GM18526 (cell line): ENCODE data around the gene FGF23.
A peak's percentile ranks its signal among the peaks of the same experiment; 100 is the strongest.

Experiments used
- POLR2A ChIP-seq: IDR thresholded peaks from 3 replicates; pipeline ENCODE4 v1.6.1; 2011; ENCODE audit not compliant: insufficient read length; ENCODE audit errors: extremely low read depth

The FGF23 gene

DNA sequence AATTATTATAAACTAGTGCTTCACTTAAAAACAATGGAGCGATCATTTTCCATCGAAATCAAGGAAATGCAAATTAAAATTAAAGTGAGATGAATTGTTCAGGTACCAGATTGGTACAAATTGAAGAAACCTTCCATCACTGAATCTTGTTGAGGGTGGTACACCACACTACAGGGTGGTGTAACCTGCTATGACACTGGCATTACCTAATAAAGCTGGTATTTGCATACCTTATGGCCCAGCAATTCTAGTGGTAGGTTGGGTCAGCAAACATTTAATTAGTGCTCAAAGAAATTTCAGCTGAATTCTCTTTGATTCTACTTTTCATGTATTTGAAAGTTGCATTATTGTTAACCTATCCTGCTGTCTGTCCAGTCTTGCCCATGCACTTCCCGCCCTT lies 49.3 kb downstream of the FGF23 start:
- TF ChIP-seq POLR2A, result no peak

DNA sequence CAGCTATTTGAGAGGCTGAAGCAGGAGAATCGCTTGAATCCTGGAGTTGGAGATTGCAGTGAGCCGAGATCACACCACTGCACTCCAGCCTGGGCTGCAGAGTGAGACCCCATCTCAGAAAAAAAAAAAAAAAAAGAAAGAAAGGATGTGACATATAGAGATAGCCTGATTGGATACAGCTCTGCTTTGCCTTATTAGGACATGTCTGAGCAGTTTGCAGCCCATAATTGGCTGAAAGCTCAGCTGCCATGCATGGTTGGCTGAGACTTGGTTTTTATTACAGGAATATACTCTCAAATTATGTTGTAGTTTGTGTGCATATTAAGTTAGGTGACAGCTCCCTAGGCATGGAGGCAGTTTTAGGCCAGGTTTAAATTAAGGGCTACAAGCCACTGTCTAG lies 52.2 kb downstream of the FGF23 start:
- no peak for TF ChIP-seq POLR2A

- no peak for TF ChIP-seq POLR2A
Measured at GRCh38 chr12:4325966-4326365, 53.5 kb downstream of the FGF23 start.

DNA sequence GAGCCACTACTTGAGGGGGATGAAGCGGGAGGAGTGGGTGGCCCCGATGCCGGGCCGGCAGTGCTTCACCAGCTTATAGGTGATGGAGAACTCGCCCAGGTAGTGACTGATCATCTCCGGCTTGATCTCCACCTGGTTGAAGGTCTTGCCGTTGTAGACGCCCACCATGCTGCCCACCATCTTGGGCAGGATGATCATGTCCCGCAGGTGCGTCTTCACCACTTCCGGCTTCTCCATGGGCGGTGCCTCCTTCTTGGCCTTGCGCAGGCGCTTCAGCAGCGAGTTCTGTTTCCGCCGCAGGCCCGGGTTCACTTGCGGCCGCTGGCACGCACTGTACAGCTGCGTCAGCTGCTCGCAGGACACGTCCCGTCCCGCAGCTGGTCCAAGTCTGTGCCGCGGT lies 55.1 kb downstream of the FGF23 start:
- TF ChIP-seq POLR2A, result no peak

GRCh38 chr12:4323396-4323795 lies 56.1 kb downstream of the FGF23 start:
- TF ChIP-seq POLR2A, result no peak

GRCh38 chr12:4322726-4323125 lies 56.8 kb downstream of the FGF23 start:
- no peak for TF ChIP-seq POLR2A

DNA sequence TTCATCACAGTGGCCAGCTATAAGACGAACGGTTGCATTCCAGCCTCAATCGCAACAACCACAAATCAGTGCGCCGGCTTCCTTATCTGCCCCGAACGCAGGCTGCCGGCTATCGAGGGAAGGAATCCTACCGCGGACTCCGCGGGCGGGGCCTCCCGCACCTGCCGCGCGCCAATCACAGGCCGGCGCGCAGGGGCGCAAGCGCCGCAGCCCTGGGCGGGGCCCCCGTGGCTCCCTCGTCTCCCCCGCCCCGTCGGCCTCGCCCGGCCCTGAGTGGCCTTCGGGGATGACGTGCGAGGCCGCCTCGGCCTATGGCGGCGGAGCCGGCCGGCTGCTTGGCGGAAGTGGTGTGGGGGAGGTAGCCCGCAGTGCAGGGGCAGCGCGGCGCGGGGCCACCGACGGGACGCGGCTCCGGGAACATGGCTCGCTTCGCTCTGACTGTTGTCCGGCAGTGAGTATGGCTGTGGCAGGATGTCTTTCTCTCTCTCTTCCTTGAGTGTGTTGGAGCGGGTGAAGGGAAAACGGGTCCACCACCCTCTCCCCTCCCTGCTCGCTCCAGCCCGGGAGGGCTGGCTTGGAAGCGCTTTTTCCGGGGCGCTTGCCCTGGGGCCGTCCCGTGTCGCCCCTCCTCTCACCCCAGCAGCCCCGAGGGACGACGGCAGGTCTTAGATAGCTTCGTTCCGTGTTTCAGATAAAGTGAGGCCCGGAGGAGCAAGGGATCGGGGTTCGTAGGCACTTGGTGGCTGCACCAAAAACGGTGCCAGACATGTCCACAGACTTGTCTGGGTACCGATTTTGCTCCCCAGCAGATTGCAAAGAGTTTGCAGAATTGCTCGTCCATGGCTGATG lies 58.4 kb downstream of the FGF23 start, which contains the start of gene TIGAR:
TSS of gene TIGAR (plus strand) at position 361 of the 849 bp plus-strand sequence. CDS start at position 420, 59 bp downstream.
- TF ChIP-seq POLR2A, result peak; percentile 91

DNA sequence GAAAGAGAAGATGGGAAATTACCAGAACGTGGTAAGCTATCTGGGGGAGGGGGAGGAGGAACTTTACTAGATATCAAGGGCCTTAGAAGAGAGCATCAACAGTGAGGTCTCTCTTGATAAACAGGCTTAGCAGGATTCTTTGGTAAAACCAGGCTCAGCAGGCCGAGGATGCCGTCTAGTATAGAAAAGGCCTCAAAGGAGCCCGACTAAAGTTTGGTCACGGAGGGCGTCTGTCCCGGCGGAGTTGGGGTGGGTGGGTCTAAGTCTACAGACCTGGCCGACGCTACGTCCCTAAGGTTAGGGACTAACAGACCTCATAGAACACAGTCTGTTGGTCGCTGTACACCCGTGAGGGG lies 59.0 kb downstream of the FGF23 start:
- TF ChIP-seq POLR2A, result no peak
